Measurements from ENCODE around the gene CFAP43.
"Not testable (repeated sequence)": the region's sequence is repeated elsewhere in the genome, so short reads cannot be mapped to it uniquely, and the experiment has no call there.

The CFAP43 gene

DNA sequence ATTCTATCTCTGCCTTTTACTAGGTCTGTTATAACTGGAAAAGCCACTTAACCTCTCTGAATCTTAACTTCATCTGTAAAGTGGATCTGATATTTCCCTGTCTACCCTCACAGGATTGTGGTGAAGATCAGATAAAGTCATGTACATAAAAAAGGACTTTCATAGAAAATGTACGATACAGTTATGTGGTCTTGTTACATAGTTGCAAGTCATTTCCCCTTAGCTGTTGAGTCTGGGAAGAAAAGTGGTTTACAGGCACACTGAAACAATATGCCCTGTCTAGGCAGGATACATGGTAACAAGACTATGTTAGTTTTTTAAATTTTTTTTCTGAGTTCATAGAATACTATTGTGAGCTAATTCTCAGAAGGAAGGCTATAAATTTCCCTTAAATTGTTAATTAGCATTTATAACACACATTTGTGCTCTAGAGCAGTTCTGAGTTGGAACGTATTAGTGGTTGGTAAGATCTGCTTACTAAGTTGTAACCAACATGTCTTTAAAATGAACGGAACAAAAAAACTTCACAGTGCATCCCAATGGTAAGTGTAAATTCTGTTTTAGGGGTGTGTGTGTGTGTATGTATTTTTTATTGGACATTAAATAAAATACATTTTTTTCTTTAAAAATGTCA, 15.5 kb upstream of the CFAP43 start:
- Histone ChIP-seq H3K27ac (no peak overlapping the region), H3K27me3 (no peaks in the 10 kb centered on the region), H3K4me3 (no peak overlapping the region), H3K9me3 (peaks cover 32% of the 10 kb centered on the region), H3K9ac (no peak overlapping the region), H3K4me1 (no peaks in the 10 kb centered on the region), H4K20me1 (no peaks in the 10 kb centered on the region), H3K36me3 (no peaks in the 10 kb centered on the region), H3K4me2 (no peak overlapping the region)
- no peak for TF ChIP-seq Cebpa-rat (IDR thresholded peaks at IDR 0.05)

DNA sequence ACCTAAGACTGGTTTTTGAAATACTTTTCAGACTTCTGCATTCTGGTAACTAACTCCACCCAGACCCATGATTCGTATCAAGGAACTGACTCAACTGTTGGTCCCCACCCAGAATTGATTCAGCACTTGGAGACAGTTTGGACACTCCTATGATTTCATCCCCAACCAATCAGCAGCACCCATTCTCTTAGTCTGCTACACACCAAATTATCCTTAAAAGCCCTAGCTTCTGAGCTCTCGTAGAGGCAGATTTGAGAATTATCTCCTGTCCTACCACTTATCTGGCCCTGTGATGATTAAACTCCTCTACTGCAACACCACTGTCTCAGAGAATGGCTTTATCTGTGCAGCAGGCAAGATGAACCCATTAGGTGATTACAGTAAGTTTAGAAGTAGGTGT, 14.8 kb upstream of the CFAP43 start:
- Histone ChIP-seq H3K9ac (no peak overlapping the region), H3K4me3 (no peak overlapping the region), H3K36me3 (no peaks in the 10 kb centered on the region), H3K27me3 (no peaks in the 10 kb centered on the region), H3K27ac (no peak overlapping the region), H3K4me1 (no peaks in the 10 kb centered on the region), H3K9me3 (peaks cover 32% of the 10 kb centered on the region), H3K4me2 (no peak overlapping the region), H4K20me1 (no peaks in the 10 kb centered on the region)
- no peak for TF ChIP-seq Cebpa-rat (IDR thresholded peaks at IDR 0.05)

DNA sequence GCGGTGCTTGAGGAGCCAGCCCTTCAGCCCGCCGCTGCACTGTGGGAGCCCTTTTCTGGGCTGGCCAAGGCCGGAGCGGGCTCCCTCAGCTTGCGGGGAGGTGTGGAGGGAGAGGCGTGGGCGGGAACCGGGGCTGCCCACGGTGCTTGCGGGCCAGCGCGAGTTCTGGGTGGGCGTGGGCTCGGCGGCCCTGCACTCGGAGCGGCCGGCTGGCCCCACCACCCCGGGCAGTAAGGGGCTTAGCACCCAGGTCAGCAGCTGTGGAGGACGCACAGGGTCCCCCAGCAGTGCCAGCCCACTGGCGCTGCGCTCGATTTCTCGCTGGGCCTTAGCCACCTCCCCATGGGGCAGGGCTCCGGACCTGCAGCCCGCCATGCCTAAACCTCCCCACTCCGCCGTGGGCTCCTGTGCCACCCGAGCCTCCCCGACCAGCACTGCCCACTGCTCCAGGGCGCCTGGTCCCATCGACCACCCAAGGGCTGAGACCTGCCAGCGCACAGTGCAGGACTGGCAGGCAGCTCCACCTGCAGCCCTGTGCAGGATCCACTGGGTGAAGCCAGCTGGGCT, 13.0 kb upstream of the CFAP43 start:
- no peak overlapping the region for H3K9ac ChIP-seq
- peaks cover 32% of the 10 kb centered on the region for H3K9me3 ChIP-seq
- H3K4me3 ChIP-seq = no peak overlapping the region
- H3K36me3 ChIP-seq = no peaks in the 10 kb centered on the region
- no peaks in the 10 kb centered on the region for H3K4me1 ChIP-seq
- H3K27ac ChIP-seq = no peak overlapping the region
- no peaks in the 10 kb centered on the region for H3K27me3 ChIP-seq
- H3K4me2 ChIP-seq = no peak overlapping the region
- H4K20me1 ChIP-seq = no peaks in the 10 kb centered on the region
- no peak for TF ChIP-seq Cebpa-rat (IDR thresholded peaks at IDR 0.05)

DNA sequence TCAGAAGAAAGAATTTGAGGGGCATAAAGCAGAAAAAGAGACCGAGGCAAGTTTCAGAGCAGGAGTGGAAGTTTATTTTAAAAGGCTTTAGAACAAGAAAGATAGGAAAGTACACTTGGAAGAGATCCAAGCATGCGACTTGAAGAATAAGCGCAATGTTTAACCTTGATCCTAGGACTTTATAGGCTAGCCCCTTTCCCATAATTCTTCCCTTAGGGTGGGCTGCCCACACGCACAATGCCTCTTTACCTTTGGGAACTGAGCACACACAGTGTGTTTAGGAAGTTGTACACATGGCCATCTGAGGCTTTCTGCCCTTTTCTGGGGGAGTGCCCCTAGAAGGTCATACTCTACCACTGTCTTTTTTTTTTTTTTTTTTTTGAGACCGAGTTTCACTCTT, 11.3 kb upstream of the CFAP43 start:
- H3K36me3 ChIP-seq = no peaks in the 10 kb centered on the region
- H3K9me3 ChIP-seq = peaks cover 27% of the 10 kb centered on the region
- no peak overlapping the region for H3K4me2 ChIP-seq
- H3K27me3 ChIP-seq = no peaks in the 10 kb centered on the region
- H3K9ac ChIP-seq = no peak overlapping the region
- H3K4me1 ChIP-seq = no peaks in the 10 kb centered on the region
- TF ChIP-seq Cebpa-rat (IDR thresholded peaks at IDR 0.05) = no peak
- no peak overlapping the region for H3K27ac ChIP-seq
- no peak overlapping the region for H3K4me3 ChIP-seq
- H4K20me1 ChIP-seq = no peaks in the 10 kb centered on the region

DNA sequence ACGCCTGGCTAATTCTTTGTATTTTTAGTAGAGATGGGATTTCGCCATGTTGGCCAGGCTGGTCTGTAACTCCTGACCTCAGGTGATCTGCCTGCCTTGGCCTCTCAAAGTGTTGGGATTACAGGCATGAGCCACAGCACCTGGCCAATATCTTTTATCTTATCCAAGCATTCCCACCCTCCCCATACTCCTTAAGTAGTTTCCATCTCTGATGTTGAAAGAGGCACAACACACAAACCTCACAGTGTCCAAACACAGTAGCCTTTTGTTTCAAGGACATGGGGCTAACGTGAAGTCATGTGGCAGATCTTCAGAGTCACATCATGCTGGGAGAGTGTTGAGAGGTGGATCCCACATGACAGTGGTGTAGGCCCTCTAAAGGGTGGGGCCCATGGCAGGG, 10.8 kb upstream of the CFAP43 start:
- not testable (repeated sequence) for H3K9ac ChIP-seq, H3K4me3 ChIP-seq, H3K27me3 ChIP-seq, H3K4me1 ChIP-seq, H3K36me3 ChIP-seq, H4K20me1 ChIP-seq, H3K27ac ChIP-seq, H3K4me2 ChIP-seq
- H3K9me3 ChIP-seq = peaks cover 26% of the 10 kb centered on the region

DNA sequence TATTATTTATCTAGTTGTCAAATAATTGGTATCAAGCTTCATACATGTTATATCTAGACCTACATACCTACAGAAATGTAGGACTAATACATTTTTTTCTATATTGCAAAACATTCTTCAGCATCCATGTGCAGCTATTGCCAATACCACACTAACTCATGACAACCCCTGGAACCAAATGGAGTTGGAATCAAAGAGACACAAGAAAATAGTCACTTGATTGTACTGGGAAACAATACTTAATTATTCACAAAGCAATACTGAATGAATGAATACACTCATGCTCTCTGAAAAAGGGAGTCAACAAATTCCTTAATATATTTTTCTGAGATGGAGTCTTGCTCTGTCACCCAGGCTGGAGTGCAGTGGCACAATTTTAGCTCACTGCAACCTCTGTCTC, 10.4 kb upstream of the CFAP43 start:
- H3K4me2 ChIP-seq = no peak overlapping the region
- no peaks in the 10 kb centered on the region for H4K20me1 ChIP-seq
- H3K4me3 ChIP-seq = no peak overlapping the region
- H3K27me3 ChIP-seq = no peaks in the 10 kb centered on the region
- H3K27ac ChIP-seq = no peak overlapping the region
- no peaks in the 10 kb centered on the region for H3K36me3 ChIP-seq
- H3K9ac ChIP-seq = no peak overlapping the region
- no peak for TF ChIP-seq Cebpa-rat (IDR thresholded peaks at IDR 0.05)
- no peaks in the 10 kb centered on the region for H3K4me1 ChIP-seq
- peaks cover 26% of the 10 kb centered on the region for H3K9me3 ChIP-seq

DNA sequence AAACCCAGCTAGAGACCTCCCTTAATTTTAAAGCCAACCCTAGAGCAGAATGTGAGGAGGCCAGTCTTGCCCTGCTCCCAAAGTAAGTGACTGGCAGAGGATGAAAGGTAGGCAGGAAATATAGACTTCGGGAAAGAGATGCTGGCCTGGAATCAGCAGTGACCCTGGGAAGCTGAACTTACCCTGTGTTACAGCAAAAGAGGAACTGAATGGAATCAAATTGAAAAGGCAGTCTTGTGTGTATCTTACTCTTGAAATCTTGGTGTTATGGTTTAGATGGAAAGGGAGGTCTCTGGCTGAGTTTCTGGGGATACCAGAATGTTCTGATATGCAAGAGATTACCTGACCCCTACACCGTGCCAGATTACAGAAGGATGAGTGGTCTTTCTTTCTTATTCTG, 7.9 kb upstream of the CFAP43 start:
- Histone ChIP-seq H3K4me3 (no peak overlapping the region), H3K4me1 (no peaks in the 10 kb centered on the region), H3K27me3 (no peaks in the 10 kb centered on the region), H4K20me1 (no peaks in the 10 kb centered on the region), H3K9me3 (peaks cover 17% of the 10 kb centered on the region), H3K4me2 (no peak overlapping the region), H3K9ac (no peak overlapping the region), H3K36me3 (no peaks in the 10 kb centered on the region), H3K27ac (no peak overlapping the region)
- TF ChIP-seq Cebpa-rat (IDR thresholded peaks at IDR 0.05) = no peak

DNA sequence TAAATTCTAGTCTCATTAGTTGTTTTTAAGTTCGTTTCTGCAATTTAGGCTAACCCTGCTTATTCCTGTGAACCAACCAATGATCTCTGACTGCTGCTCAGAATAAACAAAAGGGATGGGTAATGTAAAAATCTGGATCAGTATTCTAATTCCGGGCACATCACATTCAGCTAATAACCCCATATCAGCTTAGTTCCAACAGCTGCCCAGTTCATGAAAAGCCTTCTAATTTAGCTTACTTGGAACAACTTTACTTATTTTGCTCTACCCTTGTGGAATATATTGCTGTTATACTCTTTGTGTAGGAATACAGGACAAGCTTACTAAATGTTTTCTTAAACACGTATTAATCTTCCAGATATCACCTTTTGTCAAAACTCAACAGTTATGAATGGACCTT, 3.6 kb upstream of the CFAP43 start:
- Histone ChIP-seq H3K9me3 (peaks cover 47% of the 10 kb centered on the region), H3K4me1 (peaks cover 6% of the 10 kb centered on the region; the same call in 1 of the 2 replicates), H3K9ac (no peak overlapping the region), H3K27ac (no peak overlapping the region), H4K20me1 (no peaks in the 10 kb centered on the region), H3K27me3 (peaks cover 29% of the 10 kb centered on the region), H3K4me2 (no peak overlapping the region), H3K4me3 (no peak overlapping the region), H3K36me3 (no peaks in the 10 kb centered on the region)
- TF ChIP-seq Cebpa-rat (IDR thresholded peaks at IDR 0.05) = no peak

DNA sequence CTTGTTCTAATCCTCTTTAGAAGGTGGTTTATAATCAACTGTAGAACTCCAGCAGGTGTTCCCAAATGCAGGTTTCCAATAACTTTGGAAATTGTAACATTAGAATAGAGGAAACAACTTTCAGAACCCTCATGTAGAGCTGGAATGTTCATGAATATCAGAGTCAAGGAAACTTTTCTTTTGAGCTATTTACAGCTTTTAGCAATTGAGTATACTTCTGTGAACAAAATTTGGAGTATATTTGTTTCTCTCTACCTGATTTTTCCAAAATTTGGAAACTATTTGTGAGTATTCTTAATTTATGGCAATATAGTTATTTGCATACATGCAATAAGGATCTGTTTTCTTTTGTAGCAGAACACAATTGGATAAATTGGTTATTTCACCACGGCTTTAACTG, 2.8 kb upstream of the CFAP43 start:
- peaks cover 6% of the 10 kb centered on the region; the same call in 1 of the 2 replicates for H3K4me1 ChIP-seq
- no peak overlapping the region for H3K9ac ChIP-seq
- peaks cover 47% of the 10 kb centered on the region for H3K9me3 ChIP-seq
- no peak for TF ChIP-seq Cebpa-rat (IDR thresholded peaks at IDR 0.05)
- no peak overlapping the region for H3K4me2 ChIP-seq
- H3K4me3 ChIP-seq = no peak overlapping the region
- no peak overlapping the region for H3K27ac ChIP-seq
- H3K27me3 ChIP-seq = peaks cover 30% of the 10 kb centered on the region
- H3K36me3 ChIP-seq = no peaks in the 10 kb centered on the region
- H4K20me1 ChIP-seq = no peaks in the 10 kb centered on the region

DNA sequence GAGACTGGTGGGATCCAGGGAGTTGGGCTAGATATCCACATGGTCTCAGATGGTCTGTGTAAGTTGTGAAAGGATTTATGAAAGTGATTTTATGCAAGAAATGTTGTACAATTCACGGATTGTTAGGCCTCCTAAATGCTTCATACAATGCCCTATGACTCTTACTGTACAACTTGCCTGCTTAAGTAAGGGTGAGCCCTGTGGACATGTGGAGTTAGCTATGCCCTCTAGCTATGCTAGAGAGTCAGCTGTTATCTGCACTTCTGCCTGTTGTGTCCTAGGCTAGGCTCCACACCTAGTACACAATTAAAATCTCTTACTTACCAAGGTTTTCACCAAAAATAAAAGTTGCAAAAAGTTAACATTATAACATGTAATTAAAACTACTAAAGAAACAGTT, 1.7 kb upstream of the CFAP43 start:
- no peak overlapping the region for H3K27ac ChIP-seq
- H4K20me1 ChIP-seq = no peaks in the 10 kb centered on the region
- H3K27me3 ChIP-seq = peaks cover 30% of the 10 kb centered on the region
- peaks cover 47% of the 10 kb centered on the region for H3K9me3 ChIP-seq
- H3K36me3 ChIP-seq = no peaks in the 10 kb centered on the region
- no peak overlapping the region for H3K4me3 ChIP-seq
- H3K9ac ChIP-seq = no peak overlapping the region
- no peak for TF ChIP-seq Cebpa-rat (IDR thresholded peaks at IDR 0.05)
- peaks cover 6% of the 10 kb centered on the region; the same call in 1 of the 2 replicates for H3K4me1 ChIP-seq
- no peak overlapping the region for H3K4me2 ChIP-seq
